ENCODE results near the gene IARS2.

- no peak for TF ChIP-seq TAF1 (IDR thresholded peaks at IDR 0.05; ENCODE audit: borderline replicate concordance, low read depth, low read length)
- TF ChIP-seq POLR2AphosphoS5 (IDR thresholded peaks at IDR 0.05; ENCODE audit: low read depth, low read length): no peak
- TF ChIP-seq POLR2A (IDR thresholded peaks at IDR 0.05; ENCODE audit: low read depth, low read length): no peak
Measured at GRCh38 chr1:220170836-220171526, 77.0 kb downstream of the IARS2 start.
